Transverse colon (tissue), 4 donors: ENCODE measurements around the gene OXCT1.
A peak's percentile ranks its signal among the peaks of the same experiment; 100 is the strongest.

ENCODE experiments used
- EP300 ChIP-seq: sonication (generic); formaldehyde crosslinking; IDR thresholded peaks from one replicate; pipeline ENCODE4 v1.6.1; 2017; ENCODE audit warnings: antibody characterized with exemption, low read depth
- POLR2A ChIP-seq: fragments of 450-650 bp; IDR thresholded peaks from one replicate; pipeline ENCODE4 v1.6.1; 2016; ENCODE audit warnings: antibody characterized with exemption, mild to moderate bottlenecking, moderate library complexity
- POLR2AphosphoS5 ChIP-seq, 3 donors: sonication (generic); formaldehyde crosslinking; IDR thresholded peaks; one replicate each; pipeline ENCODE4 v1.6.1; 2016; ENCODE audit warnings: antibody characterized with exemption in 3 of 3
- TF ChIP-seq, protein P1 (sequence below), 5 experiments: fragments of 200-600 bp in 3 of 5; fragments of 450-650 bp in 2 of 5; sonication (generic) in 3 of 5; IDR thresholded peaks; 1 replicate in 2 of 5; 2 replicates in 3 of 5; pipeline ENCODE4 v1.5.1; 2016 to 2017; ENCODE audit warnings: antibody characterized with exemption in 5 of 5, inconsistent platforms in 3 of 5, mild to moderate bottlenecking in 2 of 5, moderate library complexity in 1 of 5

DNA sequence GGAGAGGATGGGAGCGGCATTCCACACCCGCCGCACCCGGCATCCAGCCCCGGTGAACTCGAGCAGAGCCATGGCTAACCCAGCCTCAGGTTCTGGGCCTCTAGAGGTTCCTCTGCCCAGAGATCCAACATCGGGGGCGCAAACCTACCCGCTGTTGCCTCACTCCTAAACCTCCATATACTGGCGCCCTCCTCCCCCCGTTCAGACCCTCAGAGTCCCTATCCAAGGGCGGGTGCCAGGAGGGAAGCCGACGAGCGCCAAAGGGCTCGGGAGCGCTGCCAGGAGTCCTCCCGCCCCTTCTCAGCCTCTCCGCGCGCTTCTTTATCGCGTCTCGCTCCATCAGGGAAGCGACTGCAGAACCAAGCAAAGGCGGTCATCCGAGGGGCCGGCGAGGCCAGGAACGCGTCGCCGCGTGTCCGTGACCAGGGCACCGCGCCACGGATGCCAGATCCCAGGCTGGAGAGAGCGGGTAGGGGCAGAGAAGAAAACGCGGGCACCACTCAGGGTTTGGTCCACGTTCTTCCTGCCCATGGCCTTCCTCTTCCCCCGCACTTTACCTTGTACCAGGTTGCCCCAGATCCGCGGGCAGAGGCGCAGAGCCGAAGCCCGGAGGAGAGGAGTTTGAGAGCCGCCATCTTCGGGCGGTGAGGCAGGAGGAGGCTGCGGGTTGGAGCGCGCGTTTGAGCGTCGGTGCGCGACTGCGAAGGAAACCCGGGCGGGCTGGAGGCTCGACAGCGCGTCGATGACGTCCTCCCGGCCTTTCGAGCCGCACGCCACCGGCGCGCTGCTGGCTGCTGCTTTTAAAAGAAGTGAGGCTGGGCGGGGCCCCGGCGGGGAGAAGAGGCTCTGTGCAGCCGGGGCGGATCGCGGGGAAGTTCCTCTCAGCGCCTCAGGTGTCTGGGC, at the start of gene OXCT1:
- TF ChIP-seq POLR2A: peak; percentile 89
- TF ChIP-seq, protein P1, sequence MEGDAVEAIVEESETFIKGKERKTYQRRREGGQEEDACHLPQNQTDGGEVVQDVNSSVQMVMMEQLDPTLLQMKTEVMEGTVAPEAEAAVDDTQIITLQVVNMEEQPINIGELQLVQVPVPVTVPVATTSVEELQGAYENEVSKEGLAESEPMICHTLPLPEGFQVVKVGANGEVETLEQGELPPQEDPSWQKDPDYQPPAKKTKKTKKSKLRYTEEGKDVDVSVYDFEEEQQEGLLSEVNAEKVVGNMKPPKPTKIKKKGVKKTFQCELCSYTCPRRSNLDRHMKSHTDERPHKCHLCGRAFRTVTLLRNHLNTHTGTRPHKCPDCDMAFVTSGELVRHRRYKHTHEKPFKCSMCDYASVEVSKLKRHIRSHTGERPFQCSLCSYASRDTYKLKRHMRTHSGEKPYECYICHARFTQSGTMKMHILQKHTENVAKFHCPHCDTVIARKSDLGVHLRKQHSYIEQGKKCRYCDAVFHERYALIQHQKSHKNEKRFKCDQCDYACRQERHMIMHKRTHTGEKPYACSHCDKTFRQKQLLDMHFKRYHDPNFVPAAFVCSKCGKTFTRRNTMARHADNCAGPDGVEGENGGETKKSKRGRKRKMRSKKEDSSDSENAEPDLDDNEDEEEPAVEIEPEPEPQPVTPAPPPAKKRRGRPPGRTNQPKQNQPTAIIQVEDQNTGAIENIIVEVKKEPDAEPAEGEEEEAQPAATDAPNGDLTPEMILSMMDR (IDR thresholded peaks at IDR 0.05): peak in 2 of 5 experiments; percentile 7 to 12
- TF ChIP-seq POLR2AphosphoS5 (IDR thresholded peaks at IDR 0.05): peak; percentile 85 to 95 (median 89)
- TF ChIP-seq EP300: no peak
